CD14-positive monocyte (primary cell): ENCODE data around the gene MRPL9. TPM values are rescaled to one million over a fixed set of nuclear protein-coding genes. Genes with fewer than 3 reads are reported as not detected.

Source experiments
- DNase-seq, 3 donors: peaks; one replicate each; pipeline ENCODE4 v3.0.0-alpha.2; 2011 to 2022
- H2AFZ ChIP-seq: 2 replicates; pipeline ENCODE4 v1.6.0; 2012; ENCODE audit warnings: mild to moderate bottlenecking, low read depth, low read length, inconsistent platforms; ENCODE audit not compliant: insufficient read depth, poor library complexity, severe bottlenecking
- H3K27ac ChIP-seq, 2 donors: 1 replicate in 1 of 2; 2 replicates in 1 of 2; pipeline ENCODE4 v1.5.1; 2012 to 2013; ENCODE audit warnings: low read length in 2 of 2, control low read depth in 1 of 2, inconsistent platforms in 1 of 2, low read depth in 1 of 2, mild to moderate bottlenecking in 1 of 2
- H3K27me3 ChIP-seq, 2 donors: one replicate each; pipeline versions ENCODE4 v1.6.0 to v1.6.1; 2011 to 2013; ENCODE audit warnings: low read length in 2 of 2; ENCODE audit not compliant: control insufficient read depth in 2 of 2, insufficient read depth in 2 of 2
- H3K36me3 ChIP-seq, 2 donors: replicated peaks in 1 of 2; 1 replicate in 1 of 2; 2 replicates in 1 of 2; pipeline versions ENCODE4 v1.5.1 to v1.6.1; 2012 to 2013; ENCODE audit warnings: low read length in 2 of 2, control low read depth in 1 of 2, inconsistent platforms in 1 of 2, mild to moderate bottlenecking in 1 of 2; ENCODE audit not compliant: insufficient read depth in 2 of 2, control insufficient read depth in 1 of 2
- H3K4me1 ChIP-seq, 2 donors: 1 replicate in 1 of 2; 2 replicates in 1 of 2; pipeline versions ENCODE4 v1.5.1 to v1.6.1; 2012 to 2013; ENCODE audit warnings: low read length in 2 of 2, control low read depth in 1 of 2, inconsistent platforms in 1 of 2, mild to moderate bottlenecking in 1 of 2, moderate library complexity in 1 of 2; ENCODE audit not compliant: insufficient read depth in 2 of 2, control insufficient read depth in 1 of 2
- H3K4me2 ChIP-seq: replicated peaks from 2 replicates; pipeline ENCODE3; 2012; ENCODE audit warnings: low read length, moderate library complexity, mild to moderate bottlenecking; ENCODE audit not compliant: poor library complexity, severe bottlenecking; ENCODE audit errors: extremely low read depth
- H3K4me3 ChIP-seq, 3 experiments: fragments of 200-600 bp in 1 of 3; sonication (generic) in 1 of 3; replicated peaks in 1 of 3; 1 replicate in 2 of 3; 2 replicates in 1 of 3; pipeline ENCODE4 v1.5.1; 2011 to 2013; ENCODE audit warnings: low read length in 3 of 3, mild to moderate bottlenecking in 3 of 3, control low read depth in 2 of 3, low read depth in 2 of 3, inconsistent platforms in 1 of 3, moderate library complexity in 1 of 3
- H3K79me2 ChIP-seq: 2 replicates; pipeline ENCODE4 v1.6.0; 2012; ENCODE audit warnings: mild to moderate bottlenecking, control low read depth, inconsistent platforms, low read length, moderate library complexity; ENCODE audit not compliant: insufficient read depth
- H3K9ac ChIP-seq: 2 replicates; pipeline ENCODE4 v1.6.0; 2017; ENCODE audit warnings: low read length, mild to moderate bottlenecking; ENCODE audit not compliant: insufficient read depth, poor library complexity, severe bottlenecking
- H3K9me3 ChIP-seq, 2 donors: replicated peaks in 1 of 2; 1 replicate in 1 of 2; 2 replicates in 1 of 2; pipeline versions ENCODE4 v1.5.1 to v1.6.1; 2012 to 2013; ENCODE audit warnings: low read length in 2 of 2, control low read depth in 1 of 2; ENCODE audit not compliant: control insufficient read depth in 1 of 2, insufficient read depth in 1 of 2
- H4K20me1 ChIP-seq: 2 replicates; pipeline ENCODE4 v1.6.0; 2012; ENCODE audit warnings: mild to moderate bottlenecking, low read length, control low read depth, moderate library complexity; ENCODE audit not compliant: insufficient read depth
- H3K27ac Mint-ChIP-seq, 7 donors: one replicate each; pipeline ENCODE4 v1.8.0; 2020; ENCODE audit warnings: mild to moderate bottlenecking in 7 of 7, mixed read lengths in 7 of 7, moderate library complexity in 6 of 7, inconsistent platforms in 2 of 7
- H3K27me3 Mint-ChIP-seq, 3 donors: one replicate each; pipeline ENCODE4 v1.8.0; 2021 to 2022; ENCODE audit warnings: low read depth in 3 of 3, mild to moderate bottlenecking in 3 of 3, mixed read lengths in 3 of 3, moderate library complexity in 3 of 3, inconsistent platforms in 1 of 3
- H3K36me3 Mint-ChIP-seq, 2 donors: one replicate each; pipeline ENCODE4 v1.8.0; 2020; ENCODE audit warnings: mixed read lengths in 2 of 2, inconsistent platforms in 1 of 2, mild to moderate bottlenecking in 1 of 2
- H3K4me1 Mint-ChIP-seq: one replicate; pipeline ENCODE4 v1.8.0; 2020; ENCODE audit warnings: mild to moderate bottlenecking, mixed read lengths
- H3K4me3 Mint-ChIP-seq, 2 donors: one replicate each; pipeline ENCODE4 v1.8.0; 2020; ENCODE audit warnings: mild to moderate bottlenecking in 2 of 2, mixed read lengths in 2 of 2, moderate library complexity in 1 of 2
- H3K9me3 Mint-ChIP-seq, 7 donors: one replicate each; pipeline ENCODE4 v1.8.0; 2020 to 2022; ENCODE audit warnings: mixed read lengths in 7 of 7, mild to moderate bottlenecking in 6 of 7, moderate library complexity in 6 of 7, inconsistent platforms in 2 of 7
- CTCF ChIP-seq: fragments of 200-600 bp; IDR thresholded peaks from one replicate; pipeline ENCODE4 v1.8.0; 2022; ENCODE audit warnings: antibody characterized with exemption, mild to moderate bottlenecking
- WGBS: methylation state at CpG from one replicate; pipeline ENCODE4 v1.1.5; 2013; ENCODE audit warnings: missing lambda C conversion rate; ENCODE audit not compliant: insufficient coverage; 5-methylcytosine and 5-hydroxymethylcytosine counted together
- intact Hi-C, 2 donors: fragments of 100-400 bp; cut with micrococcal nuclease; formaldehyde crosslinking; loops; one replicate each; pipeline versions ENCODE4 v1.15.0 to v1.15.1; 2023
- polyA plus RNA-seq, 3 donors: library from polyadenylated mRNA; depleted of rRNA in 1 of 3; unstranded in 2 of 3; stranded (reverse) in 1 of 3; fragments of 300-500 nt in 2 of 3; fragments of >200 nt in 1 of 3; fragmentation: Illumina TruSeq in 2 of 3; gene quantifications; 1 replicate in 2 of 3; 2 replicates in 1 of 3; pipeline ENCODE4 v1.2.3, GENCODE V29; 2012 to 2021
- small RNA-seq: library from RNA; depleted of rRNA; stranded (forward); fragments of <200 nt; gene quantifications from one replicate; pipeline ENCODE3, GENCODE V24; 2012; ENCODE audit warnings: low read depth; ENCODE audit not compliant: insufficient read length

MRPL9 gene
- polyA plus RNA-seq, 3 donors = 25.6 to 56.6 (median 56.4) TPM

DNA sequence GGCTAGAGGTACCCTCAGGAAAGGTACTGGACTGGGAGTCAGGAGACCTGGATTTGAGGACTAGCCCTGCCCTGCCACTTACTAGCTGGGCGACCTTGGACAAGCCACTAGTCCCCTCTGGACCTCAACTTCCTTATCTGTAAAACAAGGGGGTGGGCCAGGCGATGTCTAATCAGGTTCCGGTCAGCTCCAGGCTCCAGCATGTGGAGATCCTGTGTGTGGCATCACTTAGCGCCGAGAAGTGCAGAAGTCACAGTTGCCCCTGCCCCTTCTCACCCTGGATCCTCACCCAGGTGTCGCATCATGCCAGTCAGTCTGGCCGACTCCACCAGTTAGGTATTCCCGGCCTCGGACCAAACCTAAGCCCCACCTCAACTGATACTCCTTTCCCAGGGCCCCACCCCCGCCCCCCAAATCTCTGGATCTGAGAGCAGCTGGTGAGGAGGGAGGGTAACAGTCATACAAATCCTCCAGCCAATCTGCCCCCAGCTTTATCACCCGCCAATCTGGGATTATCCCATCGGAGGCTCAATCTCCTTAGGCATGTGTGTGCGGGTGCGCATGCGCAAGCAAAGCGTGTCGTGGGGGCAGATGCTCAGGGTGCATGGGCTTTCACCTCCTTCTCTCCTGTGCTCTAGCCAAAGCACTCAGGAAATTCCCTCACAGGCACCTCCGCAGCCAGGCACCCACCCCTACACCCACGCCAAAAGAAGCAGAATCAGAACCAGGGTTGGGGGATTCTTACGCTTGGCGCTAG is 52.1 kb downstream of the MRPL9 start:
- H3K27ac ChIP-seq = no peak overlapping the region
- no peaks in the 10 kb centered on the region for H3K36me3 ChIP-seq
- H3K9ac ChIP-seq = no peak overlapping the region
- no peaks in the 10 kb centered on the region for H3K9me3 ChIP-seq
- no peaks in the 10 kb centered on the region for H3K79me2 ChIP-seq
- WGBS = 94% methylated on average over 14 of the region's 21 CpGs
- Mint-ChIP-seq H3K4me3 (no peak overlapping the region), H3K4me1 (no peaks in the 10 kb centered on the region), H3K9me3 (no peaks in the 10 kb centered on the region), H3K36me3 (no peaks in the 10 kb centered on the region), H3K27me3 (peaks cover 22 to 26% (median 23%) of the 10 kb centered on the region in 3 donors), H3K27ac (no peak overlapping the region)
- H3K27me3 ChIP-seq = peaks cover 8 to 22% of the 10 kb centered on the region in 2 donors
- DNase-seq = no peak
- H2AFZ ChIP-seq = no peak overlapping the region
- no peaks in the 10 kb centered on the region for H4K20me1 ChIP-seq
- no peak overlapping the region for H3K4me3 ChIP-seq
- TF ChIP-seq CTCF = no peak
- no peaks in the 10 kb centered on the region for H3K4me1 ChIP-seq
- intact Hi-C loops = no loop called here
- H3K4me2 ChIP-seq = no peak overlapping the region

- Histone ChIP-seq H3K9ac (no peak overlapping the region), H4K20me1 (no peaks in the 10 kb centered on the region), H3K9me3 (no peaks in the 10 kb centered on the region), H3K36me3 (no peaks in the 10 kb centered on the region), H3K27ac (no peak overlapping the region), H3K27me3 (peaks cover 3 to 13% of the 10 kb centered on the region in 2 donors), H3K4me2 (no peak overlapping the region), H3K79me2 (no peaks in the 10 kb centered on the region), H3K4me1 (no peaks in the 10 kb centered on the region), H3K4me3 (no peak overlapping the region), H2AFZ (no peak overlapping the region)
- DNase-seq = no peak
- Mint-ChIP-seq H3K36me3 (no peaks in the 10 kb centered on the region), H3K27ac (no peak overlapping the region), H3K4me3 (no peak overlapping the region), H3K4me1 (no peaks in the 10 kb centered on the region), H3K9me3 (no peaks in the 10 kb centered on the region), H3K27me3 (peaks cover 13 to 19% (median 14%) of the 10 kb centered on the region in 3 donors)
- no peak for TF ChIP-seq CTCF
- intact Hi-C loops = no loop called here
- no CpG with 5 or more reads among the region's 15 CpGs for WGBS
Measured at GRCh38 chr1:151710187-151710840, 53.0 kb downstream of the MRPL9 start.

Small RNA genes lying within 50 kb of the gene (small RNA-seq; reads per million reads assigned to genes)
- gene RNU6-662P = not detected

Other genes starting within 250 kb of the MRPL9 start
- 1 to 10 TPM; 1.5 to 1.7 (median 1.6) TPM for gene TUFT1, start 223.2 kb downstream of the MRPL9 start, polyA plus RNA-seq
- gene SNX27, start 151.4 kb downstream of the MRPL9 start, polyA plus RNA-seq = 10 to 100 TPM; 40.1 to 57.1 (median 47.6) TPM
- not detected for gene CELF3, start 46.7 kb downstream of the MRPL9 start, polyA plus RNA-seq
- gene RIIAD1, start 42.0 kb downstream of the MRPL9 start, polyA plus RNA-seq = not detected
- gene TDRKH, start 27.0 kb upstream of the MRPL9 start, polyA plus RNA-seq = 1 to 10 TPM in 2 of 3 donors, under 1 TPM in 1; 0.72 to 1.6 (median 1.1) TPM
- gene LINGO4, start 41.9 kb upstream of the MRPL9 start, polyA plus RNA-seq = not detected
- under 1 TPM in 1 of 3 donors, not detected in 2; 0.03 TPM for gene RORC, start 68.3 kb upstream of the MRPL9 start, polyA plus RNA-seq
- gene C2CD4D, start 76.3 kb upstream of the MRPL9 start, polyA plus RNA-seq = not detected
- gene THEM5, start 90.2 kb upstream of the MRPL9 start, polyA plus RNA-seq = not detected
- 1 to 10 TPM; 3.7 to 6.0 (median 4.6) TPM for gene THEM4, start 146.0 kb upstream of the MRPL9 start, polyA plus RNA-seq
- gene S100A10, start 230.4 kb upstream of the MRPL9 start, polyA plus RNA-seq = 1,000 to 10,000 TPM in 2 of 3 donors, 100 to 1,000 TPM in 1; 422 to 2,138 (median 2,129) TPM